HG03039 (cell line): ENCODE measurements around the gene COA1.
A peak's percentile ranks its signal among the peaks of the same experiment; 100 is the strongest.
"Not testable (repeated sequence)": the region's sequence is repeated elsewhere in the genome, so short reads cannot be mapped to it uniquely, and the experiment has no call there.

ENCODE experiments used
- ATAC-seq: cut with Tn5 transposase; IDR thresholded peaks from one replicate; pipeline ENCODE4 v1.9.1; 2021; ENCODE audit warnings: mild to moderate bottlenecking, moderate library complexity; ENCODE audit not compliant: unreplicated experiment

Gene COA1

DNA sequence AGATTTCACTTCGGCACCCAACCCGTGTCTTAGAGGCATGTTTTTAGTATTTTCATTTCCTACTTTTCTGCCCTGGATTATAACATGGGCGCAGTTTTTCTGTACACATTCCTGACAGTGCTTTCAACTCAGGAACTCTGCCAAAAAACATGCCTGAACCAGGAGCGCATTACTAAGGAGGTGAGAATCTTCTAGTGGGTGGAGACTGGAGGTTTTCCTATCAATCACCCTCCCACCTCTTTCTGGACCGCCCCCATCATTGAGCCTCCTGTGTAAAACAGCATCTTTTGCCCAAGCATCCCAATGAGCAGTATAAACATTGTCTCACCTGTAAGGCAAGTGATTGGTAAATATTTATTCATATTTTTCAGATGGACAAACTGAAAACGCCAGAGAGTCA is 93.2 kb downstream of the COA1 start:
- ATAC-seq, result no peak

DNA sequence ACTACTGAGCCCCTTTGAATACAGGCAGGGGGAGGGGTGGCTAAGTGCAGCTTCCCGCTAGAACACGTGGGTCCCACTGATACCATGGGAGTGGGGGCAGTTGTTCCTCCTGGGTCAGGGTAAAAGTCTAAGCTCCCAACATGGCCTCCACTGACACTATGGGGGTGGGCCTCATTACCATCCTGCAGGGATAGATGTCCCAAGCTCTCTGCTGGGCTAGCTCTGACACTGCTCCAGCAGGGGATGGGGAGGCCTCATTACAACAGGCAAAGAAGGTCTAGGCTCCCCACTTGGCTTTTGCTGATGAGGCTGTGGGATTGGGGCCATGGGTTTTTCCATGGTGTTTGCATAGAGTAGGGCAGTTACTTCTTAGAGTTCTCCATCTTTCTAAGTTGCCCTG is 94.9 kb downstream of the COA1 start:
- no peak for ATAC-seq

DNA sequence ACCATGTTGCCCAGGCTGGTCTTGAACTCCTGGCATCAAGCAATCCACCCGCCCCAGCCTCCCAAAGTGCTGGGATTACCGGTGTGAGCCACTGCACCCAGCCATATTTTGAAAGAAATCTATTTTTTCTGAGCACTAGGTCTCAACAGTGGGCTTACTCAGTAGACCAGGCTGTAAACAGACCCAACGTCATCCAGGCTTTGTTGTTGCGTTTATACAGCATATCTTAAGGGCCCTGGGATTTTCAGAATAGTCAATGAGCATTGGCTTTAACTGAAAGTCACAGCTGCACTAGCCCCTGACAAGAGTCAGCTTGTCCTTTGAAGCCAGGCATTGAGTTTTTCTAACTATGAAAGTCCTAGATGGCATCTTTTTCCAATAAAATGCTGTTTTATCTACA is 96.6 kb downstream of the COA1 start:
- ATAC-seq, result no peak

DNA sequence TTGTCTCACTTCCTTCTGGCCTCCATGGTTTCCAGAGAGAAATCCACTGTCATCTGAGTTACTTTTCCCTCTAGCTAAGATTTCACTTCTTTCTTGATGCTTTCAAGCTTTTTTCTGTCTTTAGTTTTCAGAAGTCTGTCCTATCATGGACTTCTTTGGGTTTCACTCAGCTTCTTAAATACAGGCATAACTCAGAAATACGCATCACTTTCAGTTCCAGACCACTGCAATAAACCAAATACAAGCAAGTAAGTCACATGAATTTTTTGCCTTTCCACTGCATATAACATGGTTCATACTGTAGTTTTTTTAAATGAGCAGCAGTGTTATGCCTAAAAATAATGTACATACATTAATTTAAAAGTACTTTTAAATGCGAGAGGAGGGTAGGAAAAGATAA is 97.8 kb downstream of the COA1 start:
- no peak for ATAC-seq

- no peak for ATAC-seq
Measured at GRCh38 chr7:43630482-43630881, 98.8 kb downstream of the COA1 start.

DNA sequence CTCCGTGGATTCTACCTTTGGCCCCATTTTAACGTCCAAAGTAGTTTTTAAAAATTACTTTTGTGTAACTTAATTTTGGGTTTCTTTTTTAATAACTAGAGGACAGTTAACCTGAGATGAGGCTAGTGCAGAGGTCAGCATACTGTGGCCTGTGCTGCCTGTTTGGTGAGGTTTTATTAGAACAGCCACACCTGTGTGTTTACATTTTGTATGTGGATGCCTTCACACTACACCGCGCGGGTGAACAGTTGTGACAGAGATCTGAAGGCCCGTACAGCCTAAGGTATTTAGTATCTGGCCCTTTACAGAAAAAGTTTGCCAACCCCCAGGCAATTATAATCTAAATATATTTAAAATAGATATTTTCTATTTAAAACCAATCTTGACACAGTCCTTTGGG is 99.5 kb downstream of the COA1 start:
- no peak for ATAC-seq

DNA sequence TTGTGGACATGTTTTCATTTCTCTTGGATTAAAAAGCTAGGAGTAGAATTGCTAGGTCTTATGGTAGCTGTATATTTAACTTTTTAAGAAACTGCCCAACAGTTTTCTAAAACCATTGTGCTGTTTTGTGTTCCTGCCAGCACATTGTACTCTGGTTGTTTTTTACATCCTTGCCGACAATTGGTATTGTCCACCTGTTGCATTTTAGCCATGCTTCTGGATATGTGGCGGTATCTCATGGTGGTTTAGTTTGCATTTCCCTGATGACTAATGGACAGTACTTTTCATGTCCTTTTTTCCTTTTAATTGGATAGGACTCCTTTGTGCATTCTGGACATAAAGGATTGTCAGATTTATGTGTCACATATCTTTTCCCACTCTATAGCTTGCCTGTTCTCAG is 100.9 kb downstream of the COA1 start:
- ATAC-seq, result no peak

DNA sequence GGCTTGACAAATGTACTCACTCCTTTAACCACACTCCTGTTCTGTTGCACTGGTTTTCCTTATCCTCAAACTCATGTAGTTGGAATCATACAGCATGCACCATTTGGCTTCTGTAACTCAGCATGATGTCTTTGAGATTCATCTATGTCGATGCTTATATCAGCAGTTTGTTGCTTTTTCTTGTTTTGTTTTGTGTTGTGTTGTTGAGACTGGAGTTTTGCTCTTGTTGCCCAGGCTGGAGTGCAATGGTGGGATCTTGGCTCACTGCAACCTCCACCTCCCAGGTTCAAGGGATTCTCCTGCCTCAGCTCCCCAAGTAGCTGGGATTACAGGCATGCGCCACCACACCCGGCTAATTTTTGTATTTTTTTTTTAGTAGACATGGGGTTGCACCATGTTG is 101.5 kb downstream of the COA1 start:
- not testable (repeated sequence) for ATAC-seq

- ATAC-seq, result no peak
Measured at GRCh38 chr7:43626695-43627094, 102.6 kb downstream of the COA1 start.

DNA sequence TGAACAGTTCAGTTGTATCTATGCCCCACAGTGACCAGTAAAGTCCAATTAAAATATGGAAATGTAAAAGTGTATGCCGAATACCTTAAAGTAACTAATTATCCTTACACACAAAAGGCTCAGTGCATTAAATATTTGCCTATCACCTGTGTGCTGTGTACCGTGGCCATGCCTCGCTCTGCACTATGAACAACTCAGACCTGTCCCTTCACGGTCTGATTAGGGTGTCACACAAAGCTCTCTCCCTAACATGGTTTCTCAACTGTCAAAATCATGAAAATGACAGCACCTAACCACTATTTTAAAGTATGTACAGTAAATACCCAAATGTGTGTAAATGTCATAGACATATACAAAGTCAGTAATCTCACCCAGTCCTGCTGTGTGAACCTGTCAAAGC is 103.3 kb downstream of the COA1 start:
- ATAC-seq, result no peak

DNA sequence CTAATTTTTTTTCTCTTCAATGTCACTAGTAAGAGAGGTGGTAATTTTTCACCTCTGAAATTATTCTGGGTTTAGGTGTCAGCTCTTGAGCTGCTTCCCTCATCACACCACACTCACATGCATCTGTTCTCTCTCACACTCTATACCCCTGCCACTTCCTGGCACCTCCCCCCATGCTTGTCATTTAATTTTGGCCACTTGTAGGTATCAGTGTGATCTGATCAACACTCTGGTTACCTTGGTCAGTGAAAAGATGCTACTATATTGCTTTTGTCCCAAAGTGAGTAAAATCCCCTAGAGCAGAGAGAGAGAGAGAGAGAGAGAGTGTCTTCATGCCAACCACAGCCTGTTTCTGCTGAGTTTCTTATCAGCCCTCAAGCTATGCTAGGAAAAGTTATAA is 103.9 kb downstream of the COA1 start:
- no peak for ATAC-seq

GRCh38 chr7:43624156-43624555 is 105.2 kb downstream of the COA1 start:
- no peak for ATAC-seq

DNA sequence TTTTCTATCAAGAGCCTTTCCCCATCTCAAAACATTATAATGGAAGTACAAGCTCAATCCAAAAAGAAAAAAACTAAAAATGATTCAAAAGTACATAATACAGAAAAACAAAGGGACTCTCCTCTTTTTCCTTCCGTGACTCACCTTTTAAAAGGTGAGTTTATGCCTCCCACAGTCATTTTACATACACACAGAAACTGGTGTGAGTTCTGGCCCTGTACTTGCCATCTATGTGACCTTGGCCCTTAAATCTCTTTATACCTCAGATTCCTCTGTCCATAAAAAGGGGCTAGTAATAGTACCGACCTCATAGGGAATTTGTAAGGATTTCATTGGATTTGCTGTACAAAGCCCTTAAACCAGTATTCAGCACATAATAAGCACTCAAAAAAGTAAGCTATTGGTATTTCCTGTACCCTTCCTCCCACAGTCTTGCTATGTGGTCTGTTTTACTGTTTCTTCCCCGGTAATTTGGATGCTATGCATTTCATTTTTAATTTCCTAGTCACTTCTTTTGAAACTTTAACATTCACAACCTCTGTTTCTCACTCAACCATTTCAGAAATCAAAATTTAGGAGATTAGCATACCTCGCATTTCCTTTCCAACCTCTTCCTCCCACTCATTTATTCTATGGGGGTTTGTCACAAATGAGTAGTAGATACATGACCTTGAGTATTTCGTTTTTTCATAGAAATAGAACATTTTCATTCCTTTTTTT is 107.4 kb downstream of the COA1 start:
- no peak for ATAC-seq

DNA sequence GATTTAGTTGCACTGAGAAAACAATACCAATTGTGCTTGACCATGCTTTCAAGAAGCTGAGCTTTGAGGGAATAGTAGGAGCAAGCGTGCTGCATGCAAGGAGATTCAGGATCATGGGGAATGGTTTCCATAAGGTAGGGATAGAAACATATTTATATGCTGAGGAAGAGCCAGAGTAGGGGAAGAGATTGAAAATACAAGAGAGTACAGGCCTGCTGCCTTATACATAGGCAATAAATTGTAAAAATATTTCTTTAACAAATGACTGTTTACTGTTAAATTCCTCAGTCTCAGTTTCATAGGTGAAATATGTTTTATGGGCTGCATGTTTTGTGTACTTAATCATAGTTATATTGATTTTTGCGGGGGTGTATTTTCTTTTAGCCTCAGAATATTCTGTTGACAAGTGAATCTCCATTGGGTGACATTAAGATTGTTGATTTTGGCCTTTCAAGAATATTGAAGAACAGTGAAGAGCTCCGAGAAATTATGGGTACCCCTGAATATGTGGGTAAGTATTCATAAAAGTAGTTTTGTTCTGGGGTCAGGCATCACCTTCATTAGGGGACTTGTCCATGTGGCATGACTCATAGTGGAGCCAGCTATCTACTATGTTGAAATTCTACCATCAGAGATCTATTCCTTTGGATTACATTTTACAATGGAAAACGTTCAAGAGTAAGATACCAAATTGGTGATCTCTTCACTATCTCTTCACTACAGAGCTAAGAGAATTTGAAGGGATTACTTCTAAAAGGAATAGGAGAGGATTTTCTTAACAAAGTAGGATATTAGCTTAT is 109.9 kb downstream of the COA1 start:
- ATAC-seq, result no peak

DNA sequence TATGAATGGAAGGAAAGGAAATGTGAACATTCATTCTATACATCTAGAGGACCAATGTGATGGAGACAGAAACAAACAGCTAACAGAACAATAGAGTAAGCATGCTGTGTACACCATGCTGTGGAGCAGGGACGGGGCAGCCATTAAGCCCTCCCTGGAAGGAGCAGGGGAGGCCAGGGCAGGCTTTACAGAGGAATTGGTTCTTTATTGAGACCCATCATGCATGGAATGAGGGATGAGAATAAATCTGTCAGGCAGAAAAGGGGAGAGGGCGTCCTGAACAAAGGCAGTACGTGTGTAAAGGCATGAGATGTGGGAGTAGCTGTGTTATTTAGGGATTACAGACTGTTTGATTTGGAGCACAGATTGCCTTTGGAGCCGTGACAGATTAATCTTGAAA is 111.2 kb downstream of the COA1 start:
- ATAC-seq, result no peak

GRCh38 chr7:43616977-43617376 is 112.3 kb downstream of the COA1 start:
- ATAC-seq, result no peak

GRCh38 chr7:43615558-43616145 is 113.7 kb downstream of the COA1 start:
- no peak for ATAC-seq

- ATAC-seq, result peak; percentile 76
Measured at GRCh38 chr7:43612599-43613589, 116.4 kb downstream of the COA1 start.

GRCh38 chr7:43612128-43612527 is 117.2 kb downstream of the COA1 start:
- no peak for ATAC-seq

DNA sequence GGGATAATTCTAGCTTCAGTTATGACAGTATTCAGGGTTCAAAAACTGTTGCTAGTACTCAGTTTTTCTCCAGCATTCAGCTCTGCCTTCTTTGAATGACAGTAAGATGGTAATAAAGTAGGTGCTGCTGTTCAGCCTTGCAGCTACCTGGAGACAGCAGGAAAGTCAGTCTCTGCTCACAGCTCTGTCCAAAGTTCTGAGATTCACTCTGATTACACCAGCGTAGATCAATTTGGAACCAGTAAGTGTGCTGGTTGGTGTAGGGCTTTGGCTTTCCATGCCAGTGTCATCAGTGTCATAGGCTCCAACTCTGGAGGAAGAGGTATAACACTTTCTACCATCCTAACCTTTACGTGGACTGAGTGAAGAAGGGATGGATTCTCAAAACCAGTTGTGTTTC is 120.2 kb downstream of the COA1 start:
- ATAC-seq, result no peak

- no peak for ATAC-seq
Measured at GRCh38 chr7:43604251-43604650, 125.1 kb downstream of the COA1 start.
